ENCODE measurements around the gene ZNF74. TPM values are rescaled to one million over a fixed set of nuclear protein-coding genes. Genes with fewer than 3 reads are reported as not detected.

ZNF74 gene
- total RNA-seq, 4 donors from 2014 or later: 8.2 to 32.0 (median 10.8) TPM

DNA sequence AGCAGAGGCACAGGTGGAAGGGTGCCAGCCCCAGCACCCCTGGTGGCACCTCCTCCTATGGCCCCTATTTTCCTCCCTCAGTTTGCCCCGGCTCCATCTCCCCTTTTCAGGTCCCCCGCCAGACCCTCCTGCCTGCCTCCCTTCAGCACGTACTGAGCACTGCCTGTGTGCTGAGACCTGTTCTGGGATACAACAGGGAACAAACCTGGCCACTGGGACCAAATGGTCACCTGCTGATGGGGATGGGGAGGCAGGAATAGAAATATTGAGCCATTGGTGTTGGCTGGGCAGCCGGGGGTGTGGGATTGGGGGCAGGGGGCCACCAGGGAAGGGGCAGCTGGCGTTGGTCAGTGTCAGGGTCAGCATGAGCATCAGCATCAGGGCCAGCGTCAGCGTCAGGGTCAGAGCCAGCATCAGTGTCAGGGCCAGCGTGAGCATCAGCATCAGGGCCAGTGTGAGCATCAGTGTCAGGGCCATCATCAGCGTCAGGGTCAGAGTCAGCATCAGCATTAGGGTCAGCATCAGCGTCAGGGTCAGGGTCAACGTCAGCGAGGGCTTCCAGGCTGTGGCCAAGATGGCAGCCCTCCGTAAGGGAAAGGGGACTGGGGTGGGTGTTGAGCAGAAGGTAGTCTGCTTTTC, 7.5 kb downstream of the ZNF74 start:
- H3K27ac ChIP-seq: no peak overlapping the region
- intact Hi-C loops (cut with DNase I; ENCODE audit: low total_unique reads): no loop called here
- no peak for TF ChIP-seq CTCF (IDR thresholded peaks at IDR 0.05)
- no peak for TF ChIP-seq POLR2A (IDR thresholded peaks at IDR 0.05)

DNA sequence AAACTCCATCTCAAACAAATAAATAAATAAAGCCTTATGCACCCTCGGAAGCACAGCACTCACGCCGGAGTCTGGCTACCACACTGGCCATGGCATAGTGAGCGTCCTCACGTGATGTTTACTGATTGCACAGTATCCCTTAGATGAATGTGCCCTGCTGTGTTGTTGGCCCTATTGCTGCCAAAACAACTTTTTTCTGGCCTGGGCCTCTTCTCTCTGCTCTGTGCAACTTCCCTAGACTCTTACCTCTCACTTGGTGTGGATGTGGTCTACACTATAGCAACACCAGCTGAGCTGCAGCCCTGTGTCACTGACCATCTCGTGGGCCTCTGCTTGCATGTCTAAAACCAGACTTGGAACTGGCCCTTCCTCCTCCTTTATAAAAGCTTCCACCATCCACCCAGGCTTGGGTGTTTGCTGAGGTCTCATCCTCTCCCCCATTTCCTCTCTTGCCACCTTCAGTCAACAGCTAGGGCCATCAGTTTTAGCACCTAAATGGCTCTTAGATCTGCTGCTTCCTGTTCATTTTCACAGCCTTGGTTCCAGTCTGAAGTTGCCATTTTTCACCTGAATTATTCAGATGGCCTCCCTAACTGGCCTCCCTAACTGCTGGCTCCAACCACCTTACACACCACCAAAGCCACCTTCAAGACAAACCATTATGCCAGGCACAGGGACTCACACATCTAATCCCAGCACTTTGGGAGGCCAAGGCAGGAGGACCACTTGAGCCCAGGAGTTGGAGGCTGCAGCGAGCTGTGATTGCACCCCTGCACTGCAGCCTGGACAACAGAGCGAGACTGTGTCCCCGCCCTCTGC, 9.2 kb downstream of the ZNF74 start:
- DNase-seq: no peak
- intact Hi-C loops (cut with DNase I; ENCODE audit: low total_unique reads): no loop called here
- H3K36me3 ChIP-seq: no peaks in the 10 kb centered on the region

More for the DNA sequence above, 7.5 kb downstream of the ZNF74 start:
- H3K36me3 ChIP-seq: no peaks in the 10 kb centered on the region
- no peaks in the 10 kb centered on the region for H3K4me1 ChIP-seq
- no peak overlapping the region for H3K4me3 ChIP-seq
- DNase-seq: no peak
- H3K27me3 ChIP-seq: no peaks in the 10 kb centered on the region
- H3K9me3 ChIP-seq: no peaks in the 10 kb centered on the region

GRCh38 chr22:20403779-20404140, 9.8 kb downstream of the ZNF74 start:
- DNase-seq: no peak
- Histone ChIP-seq H3K4me1 (no peaks in the 10 kb centered on the region), H3K4me3 (no peak overlapping the region), H3K36me3 (no peaks in the 10 kb centered on the region), H3K9me3 (no peaks in the 10 kb centered on the region), H3K27ac (no peak overlapping the region), H3K27me3 (no peaks in the 10 kb centered on the region)
- intact Hi-C loops (cut with DNase I; ENCODE audit: low total_unique reads): no loop called here
- TF ChIP-seq POLR2A (IDR thresholded peaks at IDR 0.05) (no peak), CTCF (IDR thresholded peaks at IDR 0.05) (no peak)

More for the DNA sequence above, 9.2 kb downstream of the ZNF74 start:
- Histone ChIP-seq H3K4me1 (no peaks in the 10 kb centered on the region), H3K27ac (no peak overlapping the region), H3K27me3 (no peaks in the 10 kb centered on the region), H3K4me3 (no peak overlapping the region), H3K9me3 (no peaks in the 10 kb centered on the region)
- TF ChIP-seq CTCF (IDR thresholded peaks at IDR 0.05): no peak
- TF ChIP-seq POLR2A (IDR thresholded peaks at IDR 0.05): no peak

GRCh38 chr22:20404881-20405280, 10.9 kb downstream of the ZNF74 start:
- H3K4me1 ChIP-seq: no peaks in the 10 kb centered on the region
- H3K4me3 ChIP-seq: no peak overlapping the region
- no peaks in the 10 kb centered on the region for H3K9me3 ChIP-seq
- DNase-seq: no peak
- no peaks in the 10 kb centered on the region for H3K36me3 ChIP-seq
- no peaks in the 10 kb centered on the region for H3K27me3 ChIP-seq
- no peak overlapping the region for H3K27ac ChIP-seq
- intact Hi-C loops (cut with DNase I; ENCODE audit: low total_unique reads): no loop called here
- TF ChIP-seq POLR2A (IDR thresholded peaks at IDR 0.05) (no peak), CTCF (IDR thresholded peaks at IDR 0.05) (no peak)

DNA sequence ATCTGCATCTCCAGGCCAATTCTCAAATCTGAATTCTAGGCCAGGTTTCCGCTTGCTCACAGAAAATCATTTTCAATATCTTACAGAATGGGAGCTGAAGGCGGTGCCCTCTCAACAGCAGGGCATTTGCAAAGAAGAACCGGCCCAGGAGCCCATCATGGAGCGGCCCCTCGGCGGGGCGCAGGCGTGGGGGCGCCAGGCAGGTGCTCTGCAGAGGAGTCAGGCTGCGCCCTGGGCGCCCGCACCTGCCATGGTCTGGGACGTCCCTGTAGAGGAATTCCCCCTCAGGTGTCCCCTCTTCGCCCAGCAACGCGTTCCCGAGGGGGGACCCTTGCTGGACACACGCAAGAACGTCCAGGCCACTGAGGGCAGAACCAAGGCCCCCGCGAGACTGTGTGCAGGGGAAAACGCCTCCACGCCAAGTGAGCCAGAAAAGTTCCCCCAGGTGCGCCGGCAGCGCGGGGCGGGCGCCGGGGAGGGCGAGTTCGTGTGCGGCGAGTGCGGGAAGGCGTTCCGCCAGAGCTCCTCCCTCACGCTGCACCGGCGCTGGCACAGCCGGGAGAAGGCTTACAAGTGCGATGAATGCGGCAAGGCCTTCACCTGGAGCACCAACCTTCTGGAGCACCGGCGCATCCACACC, 11.5 kb downstream of the ZNF74 start:
- Histone ChIP-seq H3K4me3 (no peak overlapping the region), H3K4me1 (no peaks in the 10 kb centered on the region), H3K27ac (no peak overlapping the region), H3K9me3 (no peaks in the 10 kb centered on the region), H3K36me3 (no peaks in the 10 kb centered on the region), H3K27me3 (no peaks in the 10 kb centered on the region)
- intact Hi-C loops (cut with DNase I; ENCODE audit: low total_unique reads): no loop called here
- no peak for DNase-seq
- TF ChIP-seq CTCF (IDR thresholded peaks at IDR 0.05) (no peak), POLR2A (IDR thresholded peaks at IDR 0.05) (no peak)
